HG03469 (cell line): ENCODE results near the gene SRSF12.
"Not testable (repeated sequence)": the region's sequence is repeated elsewhere in the genome, so short reads cannot be mapped to it uniquely, and the experiment has no call there.

Source experiments
- ATAC-seq: cut with Tn5 transposase; IDR thresholded peaks from one replicate; pipeline ENCODE4 v1.9.1; 2021; ENCODE audit warnings: mild to moderate bottlenecking, moderate library complexity, moderate number of reproducible peaks; ENCODE audit not compliant: unreplicated experiment

Gene SRSF12

GRCh38 chr6:89131599-89131998, 13.7 kb upstream of the SRSF12 start:
- no peak for ATAC-seq

GRCh38 chr6:89128256-89128671, 10.4 kb upstream of the SRSF12 start:
- ATAC-seq = not testable (repeated sequence)

GRCh38 chr6:89122625-89123024, 4.8 kb upstream of the SRSF12 start:
- no peak for ATAC-seq

- no peak for ATAC-seq
These were observed 4.1 kb upstream of the SRSF12 start for GRCh38 chr6:89121934-89122333.

- no peak for ATAC-seq
These were observed 2.5 kb upstream of the SRSF12 start for GRCh38 chr6:89120371-89120770.

- ATAC-seq = no peak
These were observed 1.1 kb upstream of the SRSF12 start for GRCh38 chr6:89118931-89119330.

- ATAC-seq = no peak
These were observed 1.2 kb downstream of the SRSF12 start for GRCh38 chr6:89116702-89117101.

- ATAC-seq = no peak
These were observed 5.9 kb downstream of the SRSF12 start for GRCh38 chr6:89111933-89112332.

GRCh38 chr6:89110284-89110683, 7.6 kb downstream of the SRSF12 start:
- ATAC-seq = no peak

- ATAC-seq = no peak
These were observed 17.8 kb downstream of the SRSF12 start for GRCh38 chr6:89100114-89100513.

- ATAC-seq = no peak
These were observed 19.4 kb downstream of the SRSF12 start for GRCh38 chr6:89098461-89098860.

- ATAC-seq = no peak
These were observed 30.0 kb downstream of the SRSF12 start for GRCh38 chr6:89087881-89088280.

- no peak for ATAC-seq
These were observed 32.3 kb downstream of the SRSF12 start for GRCh38 chr6:89085409-89086205.

- ATAC-seq = no peak
These were observed 32.9 kb downstream of the SRSF12 start for GRCh38 chr6:89084954-89085353.

- ATAC-seq = no peak
These were observed 33.3 kb downstream of the SRSF12 start for GRCh38 chr6:89084542-89084941.

GRCh38 chr6:89082486-89082891, 35.4 kb downstream of the SRSF12 start:
- no peak for ATAC-seq

- ATAC-seq = peak; percentile 28
These were observed 36.2 kb downstream of the SRSF12 start for GRCh38 chr6:89081423-89082322.

- peak; percentile 4 for ATAC-seq
These were observed 36.8 kb downstream of the SRSF12 start for GRCh38 chr6:89081129-89081422.

GRCh38 chr6:89080281-89081128, 37.4 kb downstream of the SRSF12 start, which contains the start of gene PNRC1:
TSS of gene PNRC1 (plus strand) at chr6:89080751. CDS start at chr6:89080895, 144 bp downstream.
- peak; percentile 61 for ATAC-seq

GRCh38 chr6:89079511-89080234, 38.2 kb downstream of the SRSF12 start:
- no peak for ATAC-seq
